Pancreas (tissue), 10 donors: Measurements from ENCODE around the gene PGAP3. TPM values are rescaled to one million over a fixed set of nuclear protein-coding genes. Genes with fewer than 3 reads are reported as not detected.
"Not testable (repeated sequence)": the region's sequence is repeated elsewhere in the genome, so short reads cannot be mapped to it uniquely, and the experiment has no call there.

Experiments used
- ATAC-seq, 4 donors: fragments of 200-7000 bp; cut with Tn5 transposase; one replicate each; pipeline versions ENCODE4 v1.8.0 to v1.9.1; 2020; ENCODE audit warnings: mild to moderate bottlenecking in 4 of 4, moderate library complexity in 4 of 4
- DNase-seq, 6 donors: peaks; one replicate each; pipeline ENCODE4 v3.0.0-alpha.2; 2020
- FAIRE-seq: peaks from 2 replicates; lab custom pipeline; 2012; peaks lifted over from hg19 to GRCh38; lab: Jason Lieb, UNC
- H3K27ac ChIP-seq, 4 donors: fragments of 200-600 bp; sonication (generic); 1 replicate in 3 of 4; 2 replicates in 1 of 4; pipeline versions ENCODE4 v1.5.0 to v1.8.0; 2020
- H3K27me3 ChIP-seq, 4 donors: fragments of 200-600 bp; one replicate each; pipeline ENCODE4 v1.8.0; 2021
- H3K36me3 ChIP-seq, 3 donors: fragments of 200-600 bp; sonication (generic) in 1 of 3; one replicate each; pipeline versions ENCODE4 v1.5.0 to v1.8.0; 2020 to 2021
- H3K4me1 ChIP-seq, 3 donors: fragments of 200-600 bp; one replicate each; pipeline ENCODE4 v1.8.0; 2021
- H3K4me3 ChIP-seq, 4 donors: fragments of 200-600 bp; sonication (generic) in 2 of 4; one replicate each; pipeline versions ENCODE4 v1.5.0 to v1.8.0; 2020 to 2021
- H3K9me3 ChIP-seq, 4 donors: fragments of 200-600 bp; one replicate each; pipeline ENCODE4 v1.8.0; 2021
- CTCF ChIP-seq, 4 donors: fragments of 200-600 bp; sonication (generic) in 3 of 4; IDR thresholded peaks; one replicate each; pipeline versions ENCODE4 v1.5.0 to v1.8.0; 2021; ENCODE audit warnings: antibody characterized with exemption in 4 of 4
- WGBS, 2 donors: extraction: QIAGEN DNeasy Blood & Tissue Kit; methylation state at CpG; one replicate each; pipeline ENCODE4 v1.1.7; 2013; 5-methylcytosine and 5-hydroxymethylcytosine counted together
- intact Hi-C, 3 donors: fragments of 100-400 bp; cut with DNase I; formaldehyde crosslinking; loops; one replicate each; pipeline versions ENCODE4 v1.11.1 to v1.14.2; 2022
- polyA plus RNA-seq, 2 donors: library from polyadenylated mRNA; stranded (reverse); fragments of 200-250 nt; gene quantifications; one replicate each; pipeline ENCODE4 v1.2.3, GENCODE V29; 2013
- total RNA-seq, 6 donors: library from RNA; stranded (reverse); fragmentation: NEBNext Ultra II Directional in 4 of 6; extraction: Animal tissue kit (Norgen Biotek cat#: 25700) in 4 of 6; gene quantifications; one replicate each; pipeline versions ENCODE4 v1.2.1 to v1.2.4, GENCODE V29; 2021 to 2023
- donor health status: healthy with polysubstance abuse.
- donor health status: DM: no; HTN: no; CAD: no; lungs with moderate emphysema.
- donor health status: DM: no; HTN: no; CAD: no.
- donor health status: control.
- donor health status: control.
- donor health status: Bipolar disorder and iron deficiency.
- donor health status: DM: yes; HTN: yes; CAD: no.
- donor health status: DM: no; HTN: no; CAD: no.
- donor health status: DM: no; HTN: no; CAD: no.
- donor health status: DM: yes; HTN: yes; CAD: no.

The PGAP3 gene
- total and polyA plus RNA-seq, 8 donors = 19.4 to 46.3 (median 26.9) TPM

GRCh38 chr17:39701012-39701783, 13.3 kb upstream of the PGAP3 start:
- ATAC-seq (peak in 1 of 4 donors; percentile 7), DNase-seq (peak in 1 of 6 donors; percentile 34), FAIRE-seq (no peak)
- Histone ChIP-seq H3K9me3 (no peaks in the 10 kb centered on the region), H3K27me3 (no peaks in the 10 kb centered on the region), H3K36me3 (no peaks in the 10 kb centered on the region), H3K27ac (peak overlapping the region; percentile 83 to 93 (median 92)), H3K4me1 (peaks cover 18 to 40% (median 29%) of the 10 kb centered on the region in 3 donors), H3K4me3 (peak overlapping the region in 3 of 4 donors; percentile 79 to 93 (median 88))
- no peak for TF ChIP-seq CTCF (IDR thresholded peaks at IDR 0.05)
- WGBS, 2 donors = 17 to 19% methylated on average over 10 of the region's 10 CpGs
- intact Hi-C loops = no loop called here

- TF ChIP-seq CTCF (IDR thresholded peaks at IDR 0.05) = no peak
- H3K27me3 ChIP-seq = no peaks in the 10 kb centered on the region
- FAIRE-seq = no peak
- peak in 3 of 6 donors; percentile 57 to 82 (median 75) for DNase-seq
- peak overlapping the region; percentile 83 to 93 (median 92) for H3K27ac ChIP-seq
- H3K4me1 ChIP-seq = peaks cover 14 to 37% (median 26%) of the 10 kb centered on the region in 3 donors
- no peaks in the 10 kb centered on the region for H3K9me3 ChIP-seq
- intact Hi-C loops = no loop called here
- H3K36me3 ChIP-seq = no peaks in the 10 kb centered on the region
- peak; percentile 45 to 63 (median 50) for ATAC-seq
- H3K4me3 ChIP-seq = peak overlapping the region; percentile 79 to 93 (median 86)
- 1% methylated on average over 49 to 57 of the region's 57 CpGs for WGBS, 2 donors
Measured at GRCh38 chr17:39700148-39700987, 12.5 kb upstream of the PGAP3 start.

- Histone ChIP-seq H3K4me1 (peaks cover 9 to 31% (median 20%) of the 10 kb centered on the region in 3 donors), H3K9me3 (no peaks in the 10 kb centered on the region), H3K27me3 (no peaks in the 10 kb centered on the region), H3K27ac (peak within 1 kb of the TSS; percentile 83 to 93 (median 92)), H3K36me3 (no peaks in the 10 kb centered on the region), H3K4me3 (peak within 1 kb of the TSS; percentile 79 to 93 (median 86))
- 0 to 2% methylated on average over 19 to 20 of the region's 20 CpGs for WGBS, 2 donors
- TF ChIP-seq CTCF (IDR thresholded peaks at IDR 0.05) = no peak
- peak; percentile 69 to 87 (median 72) for DNase-seq
- ATAC-seq = peak; percentile 72 to 86 (median 80)
- intact Hi-C loops = no loop called here
- FAIRE-seq = no peak
Measured at GRCh38 chr17:39699818-39700147, 11.9 kb upstream of the PGAP3 start, which contains the start of gene ERBB2. Gene ERBB2 (plus strand): TSS chr17:39700064. CDS start chr17:39700239, 175 bp downstream.

GRCh38 chr17:39699157-39699817, 11.4 kb upstream of the PGAP3 start:
- DNase-seq, H3K27me3 ChIP-seq, H3K36me3 ChIP-seq, H3K9me3 ChIP-seq, FAIRE-seq, ATAC-seq, intact Hi-C loops: not testable (repeated sequence)
- H3K4me3 ChIP-seq = peak overlapping the region; percentile 79 to 93 (median 86)
- WGBS, 2 donors = 43 to 49% methylated on average over 11 of the region's 11 CpGs
- H3K27ac ChIP-seq = peak overlapping the region; percentile 83 to 93 (median 92)
- H3K4me1 ChIP-seq = peaks cover 4 to 26% (median 15%) of the 10 kb centered on the region in 3 donors

- no peak for FAIRE-seq
- TF ChIP-seq CTCF (IDR thresholded peaks at IDR 0.05) = no peak
Measured at GRCh38 chr17:39697961-39698360, 10.1 kb upstream of the PGAP3 start.

More at GRCh38 chr17:39697961-39698360, 10.1 kb upstream of the PGAP3 start:
- intact Hi-C loops = no loop called here
- Histone ChIP-seq H3K27me3 (no peaks in the 10 kb centered on the region), H3K9me3 (no peaks in the 10 kb centered on the region), H3K27ac (no peak overlapping the region), H3K36me3 (no peaks in the 10 kb centered on the region), H3K4me3 (no peak overlapping the region), H3K4me1 (peaks cover 0 to 13% (median 8%) of the 10 kb centered on the region in 3 donors)
- ATAC-seq (no peak), DNase-seq (no peak)
- 85 to 93% methylated on average over 4 to 5 of the region's 5 CpGs for WGBS, 2 donors
